Neural cell (in vitro differentiated cells): ENCODE measurements around the gene MAS1. TPM values are rescaled to one million over a fixed set of nuclear protein-coding genes. Genes with fewer than 3 reads are reported as not detected.

Experiments
- H2AFZ ChIP-seq: fragments of 200-600, 300-800 bp; sonication (generic), shearing (Covaris generic); 2 replicates; pipeline ENCODE4 v1.6.0; 2014; ENCODE audit warnings: low read depth, mild to moderate bottlenecking, antibody characterized with exemption, low read length, moderate library complexity
- H3F3A ChIP-seq: fragments of 200-600 bp; shearing (Covaris generic); 2 replicates; pipeline ENCODE4 v1.6.1; 2016; ENCODE audit warnings: mild to moderate bottlenecking, moderate library complexity, mixed read lengths, antibody characterized with exemption, low read length; ENCODE audit not compliant: insufficient read depth, poor library complexity, severe bottlenecking
- H3K27ac ChIP-seq: fragments of 200-600, 300-800 bp; sonication (generic), shearing (Covaris generic); 2 replicates; pipeline ENCODE4 v1.5.1; 2014; ENCODE audit warnings: mild to moderate bottlenecking, low read length, moderate library complexity
- H3K27me3 ChIP-seq: fragments of 300-800, 200-600 bp; sonication (generic), shearing (Covaris generic); 2 replicates; pipeline ENCODE4 v1.6.0; 2014; ENCODE audit warnings: mild to moderate bottlenecking, low read depth, low read length, moderate library complexity; ENCODE audit not compliant: insufficient read depth
- H3K36me3 ChIP-seq: fragments of 300-800, 200-600 bp; sonication (generic), shearing (Covaris generic); 2 replicates; pipeline ENCODE4 v1.5.1; 2014; ENCODE audit warnings: mild to moderate bottlenecking, antibody characterized with exemption, low read length, moderate library complexity; ENCODE audit not compliant: insufficient read depth
- H3K4me2 ChIP-seq: fragments of 300-800, 200-600 bp; sonication (generic), shearing (Covaris generic); 2 replicates; pipeline ENCODE4 v1.6.0; 2014; ENCODE audit warnings: mild to moderate bottlenecking, low read length
- H3K4me3 ChIP-seq: fragments of 300-800, 200-600 bp; sonication (generic), shearing (Covaris generic); 2 replicates; pipeline ENCODE4 v1.5.1; 2014; ENCODE audit warnings: mild to moderate bottlenecking, low read length, moderate library complexity
- H3K79me2 ChIP-seq: fragments of 200-600 bp; shearing (Covaris generic); replicated peaks from 2 replicates; pipeline ENCODE4 v1.6.0; 2014; ENCODE audit warnings: mild to moderate bottlenecking, low read length, moderate library complexity; ENCODE audit not compliant: insufficient read depth
- H3K9ac ChIP-seq: fragments of 300-800, 200-600 bp; sonication (generic), shearing (Covaris generic); 2 replicates; pipeline ENCODE4 v1.6.1; 2016; ENCODE audit warnings: mild to moderate bottlenecking, low read length, mixed read lengths
- H3K9me2 ChIP-seq: fragments of 200-600 bp; shearing (Covaris generic); 2 replicates; pipeline ENCODE4 v1.6.1; 2016; ENCODE audit warnings: mild to moderate bottlenecking, low read length, mixed read lengths; ENCODE audit not compliant: insufficient read depth
- H3K9me3 ChIP-seq: fragments of 200-600, 300-800 bp; sonication (generic), shearing (Covaris generic); 2 replicates; pipeline ENCODE4 v1.6.1; 2016; ENCODE audit warnings: mild to moderate bottlenecking, mixed run types, low read length, moderate library complexity, mixed read lengths
- H4K20me1 ChIP-seq: fragments of 200-600 bp; shearing (Covaris generic); 2 replicates; pipeline ENCODE4 v1.6.1; 2016; ENCODE audit warnings: mild to moderate bottlenecking, mixed run types; ENCODE audit not compliant: insufficient read depth
- CTCF ChIP-seq: fragments of 450-650 bp; IDR thresholded peaks from 2 replicates; pipeline ENCODE4 v1.5.1; 2014; ENCODE audit warnings: antibody characterized with exemption, mild to moderate bottlenecking, moderate library complexity; ENCODE audit not compliant: poor library complexity, severe bottlenecking
- EP300 ChIP-seq: fragments of 450-650 bp; conservative IDR thresholded peaks from 2 replicates; pipeline ENCODE4 v1.6.1; 2014; ENCODE audit warnings: antibody characterized with exemption, mild to moderate bottlenecking, moderate library complexity; ENCODE audit not compliant: poor library complexity, severe bottlenecking
- EZH2 ChIP-seq: fragments of 200-600, 300-800 bp; shearing (Covaris generic), sonication (generic); IDR thresholded peaks from 2 replicates; pipeline ENCODE4 v1.6.1; 2014; ENCODE audit warnings: antibody characterized with exemption, low read length, borderline replicate concordance, mild to moderate bottlenecking; ENCODE audit not compliant: insufficient read depth, poor library complexity, severe bottlenecking
- MXI1 ChIP-seq: fragments of 450-650 bp; conservative IDR thresholded peaks from 2 replicates; pipeline ENCODE4 v1.6.1; 2014; ENCODE audit warnings: antibody characterized with exemption, mild to moderate bottlenecking; ENCODE audit not compliant: poor library complexity, severe bottlenecking
- POLR2AphosphoS5 ChIP-seq: IDR thresholded peaks from 2 replicates; pipeline ENCODE4 v1.6.1; 2012
- RAD21 ChIP-seq: fragments of 450-650 bp; conservative IDR thresholded peaks from 2 replicates; pipeline ENCODE4 v1.6.1; 2014; ENCODE audit warnings: antibody characterized with exemption, mild to moderate bottlenecking, moderate library complexity
- SMC3 ChIP-seq: fragments of 450-650 bp; conservative IDR thresholded peaks from 2 replicates; pipeline ENCODE4 v1.6.1; 2014; ENCODE audit warnings: antibody characterized with exemption, mild to moderate bottlenecking, moderate library complexity; ENCODE audit not compliant: poor library complexity
- TAF1 ChIP-seq: IDR thresholded peaks from 2 replicates; pipeline ENCODE4 v1.6.1; 2012; ENCODE audit warnings: low read depth
- polyA plus RNA-seq: library from polyadenylated mRNA; depleted of rRNA; stranded (reverse); fragments of >200 nt; gene quantifications from 2 replicates; pipeline ENCODE4 v1.2.3, GENCODE V29; 2014
- TF ChIP-seq, protein P1 (sequence below): IDR thresholded peaks from 2 replicates; pipeline ENCODE4 v1.6.1; 2012; ENCODE audit warnings: borderline replicate concordance

The MAS1 gene
- polyA plus RNA-seq, 1 donor from 2014 or later: not detected

DNA sequence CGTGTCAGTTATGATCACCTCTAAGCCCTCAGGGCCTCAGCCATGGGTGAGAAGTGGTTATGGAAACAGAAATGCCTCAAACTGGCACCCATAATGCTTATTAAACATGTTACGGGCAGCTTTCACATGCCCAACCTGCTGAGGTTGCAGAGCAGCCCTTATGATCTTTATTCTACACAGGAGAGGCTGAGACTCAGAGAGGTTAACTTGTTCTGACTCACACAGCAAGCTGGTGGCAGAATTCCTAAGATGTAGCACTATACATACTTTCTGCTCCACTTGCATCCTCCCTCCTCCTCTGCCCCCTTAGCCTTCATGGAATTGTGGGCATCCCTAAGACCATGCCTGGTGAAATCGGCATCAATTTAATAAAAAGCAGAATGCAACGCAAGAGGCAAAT is 43.4 kb downstream of the MAS1 start:
- no peaks in the 10 kb centered on the region for H3K9me2 ChIP-seq
- no peaks in the 10 kb centered on the region for H3K36me3 ChIP-seq
- no peaks in the 10 kb centered on the region for H3K9me3 ChIP-seq
- H3K27me3 ChIP-seq: no peaks in the 10 kb centered on the region
- TF ChIP-seq, protein P1, sequence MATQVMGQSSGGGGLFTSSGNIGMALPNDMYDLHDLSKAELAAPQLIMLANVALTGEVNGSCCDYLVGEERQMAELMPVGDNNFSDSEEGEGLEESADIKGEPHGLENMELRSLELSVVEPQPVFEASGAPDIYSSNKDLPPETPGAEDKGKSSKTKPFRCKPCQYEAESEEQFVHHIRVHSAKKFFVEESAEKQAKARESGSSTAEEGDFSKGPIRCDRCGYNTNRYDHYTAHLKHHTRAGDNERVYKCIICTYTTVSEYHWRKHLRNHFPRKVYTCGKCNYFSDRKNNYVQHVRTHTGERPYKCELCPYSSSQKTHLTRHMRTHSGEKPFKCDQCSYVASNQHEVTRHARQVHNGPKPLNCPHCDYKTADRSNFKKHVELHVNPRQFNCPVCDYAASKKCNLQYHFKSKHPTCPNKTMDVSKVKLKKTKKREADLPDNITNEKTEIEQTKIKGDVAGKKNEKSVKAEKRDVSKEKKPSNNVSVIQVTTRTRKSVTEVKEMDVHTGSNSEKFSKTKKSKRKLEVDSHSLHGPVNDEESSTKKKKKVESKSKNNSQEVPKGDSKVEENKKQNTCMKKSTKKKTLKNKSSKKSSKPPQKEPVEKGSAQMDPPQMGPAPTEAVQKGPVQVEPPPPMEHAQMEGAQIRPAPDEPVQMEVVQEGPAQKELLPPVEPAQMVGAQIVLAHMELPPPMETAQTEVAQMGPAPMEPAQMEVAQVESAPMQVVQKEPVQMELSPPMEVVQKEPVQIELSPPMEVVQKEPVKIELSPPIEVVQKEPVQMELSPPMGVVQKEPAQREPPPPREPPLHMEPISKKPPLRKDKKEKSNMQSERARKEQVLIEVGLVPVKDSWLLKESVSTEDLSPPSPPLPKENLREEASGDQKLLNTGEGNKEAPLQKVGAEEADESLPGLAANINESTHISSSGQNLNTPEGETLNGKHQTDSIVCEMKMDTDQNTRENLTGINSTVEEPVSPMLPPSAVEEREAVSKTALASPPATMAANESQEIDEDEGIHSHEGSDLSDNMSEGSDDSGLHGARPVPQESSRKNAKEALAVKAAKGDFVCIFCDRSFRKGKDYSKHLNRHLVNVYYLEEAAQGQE: no peak
- no peak for TF ChIP-seq RAD21
- no peak for TF ChIP-seq POLR2AphosphoS5
- no peak for TF ChIP-seq TAF1
- no peak for TF ChIP-seq MXI1
- TF ChIP-seq SMC3: no peak
- no peak for TF ChIP-seq EP300
- no peak for TF ChIP-seq EZH2
- TF ChIP-seq CTCF: no peak
- H3K27ac ChIP-seq: no peak overlapping the region
- no peaks in the 10 kb centered on the region for H3K79me2 ChIP-seq
- no peaks in the 10 kb centered on the region for H4K20me1 ChIP-seq
- H2AFZ ChIP-seq: no peak overlapping the region
- H3F3A ChIP-seq: no peaks in the 10 kb centered on the region
- no peak overlapping the region for H3K4me3 ChIP-seq
- H3K9ac ChIP-seq: no peak overlapping the region
- H3K4me2 ChIP-seq: no peak overlapping the region

DNA sequence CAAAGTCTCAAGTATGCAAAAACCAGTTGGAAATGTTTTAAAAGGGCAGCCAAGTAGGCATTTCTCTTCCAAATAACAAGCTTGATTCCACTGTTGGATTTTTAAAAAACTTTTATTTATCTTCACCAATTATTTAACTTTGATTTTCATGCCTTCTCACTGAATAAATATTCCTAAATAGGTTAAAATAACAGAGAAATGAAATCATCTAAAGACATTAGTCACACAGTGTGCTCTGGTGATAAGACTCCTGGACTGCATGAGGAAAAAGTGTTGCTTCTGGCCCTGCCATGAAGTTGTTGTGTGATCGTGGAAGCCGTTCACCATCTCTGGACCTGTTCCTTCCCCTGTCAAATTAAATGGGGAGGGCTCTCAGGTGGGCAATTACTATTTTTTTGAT is 44.3 kb downstream of the MAS1 start:
- no peak overlapping the region for H3K27ac ChIP-seq
- H3K4me3 ChIP-seq: no peak overlapping the region
- no peaks in the 10 kb centered on the region for H3K27me3 ChIP-seq
- H3K79me2 ChIP-seq: no peaks in the 10 kb centered on the region
- no peak overlapping the region for H3K9ac ChIP-seq
- H3K9me2 ChIP-seq: no peaks in the 10 kb centered on the region
- no peaks in the 10 kb centered on the region for H3F3A ChIP-seq
- TF ChIP-seq, protein P1: no peak
- TF ChIP-seq EZH2 (no peak), CTCF (no peak), POLR2AphosphoS5 (no peak), RAD21 (no peak), TAF1 (no peak), EP300 (no peak), SMC3 (no peak)
- no peak overlapping the region for H2AFZ ChIP-seq
- H3K4me2 ChIP-seq: no peak overlapping the region
- no peaks in the 10 kb centered on the region for H3K36me3 ChIP-seq
- H4K20me1 ChIP-seq: no peaks in the 10 kb centered on the region
- H3K9me3 ChIP-seq: no peaks in the 10 kb centered on the region
